Gastrocnemius medialis (tissue), 4 donors: ENCODE data around the gene ENOX1.

Source experiments
- CTCF ChIP-seq, 5 experiments: fragments of 450-650 bp in 3 of 5; fragments of 200-600 bp in 2 of 5; sonication (generic) in 2 of 5; IDR thresholded peaks in 4 of 5; conservative IDR thresholded peaks in 1 of 5; 1 replicate in 4 of 5; 2 replicates in 1 of 5; pipeline ENCODE4 v1.5.1; 2016 to 2019; ENCODE audit warnings: antibody characterized with exemption in 5 of 5, mild to moderate bottlenecking in 3 of 5, moderate library complexity in 3 of 5
- POLR2A ChIP-seq, 2 donors: fragments of 450-650 bp; IDR thresholded peaks; one replicate each; pipeline ENCODE4 v1.6.1; 2017; ENCODE audit warnings: antibody characterized with exemption in 2 of 2, mild to moderate bottlenecking in 2 of 2, moderate library complexity in 2 of 2

DNA sequence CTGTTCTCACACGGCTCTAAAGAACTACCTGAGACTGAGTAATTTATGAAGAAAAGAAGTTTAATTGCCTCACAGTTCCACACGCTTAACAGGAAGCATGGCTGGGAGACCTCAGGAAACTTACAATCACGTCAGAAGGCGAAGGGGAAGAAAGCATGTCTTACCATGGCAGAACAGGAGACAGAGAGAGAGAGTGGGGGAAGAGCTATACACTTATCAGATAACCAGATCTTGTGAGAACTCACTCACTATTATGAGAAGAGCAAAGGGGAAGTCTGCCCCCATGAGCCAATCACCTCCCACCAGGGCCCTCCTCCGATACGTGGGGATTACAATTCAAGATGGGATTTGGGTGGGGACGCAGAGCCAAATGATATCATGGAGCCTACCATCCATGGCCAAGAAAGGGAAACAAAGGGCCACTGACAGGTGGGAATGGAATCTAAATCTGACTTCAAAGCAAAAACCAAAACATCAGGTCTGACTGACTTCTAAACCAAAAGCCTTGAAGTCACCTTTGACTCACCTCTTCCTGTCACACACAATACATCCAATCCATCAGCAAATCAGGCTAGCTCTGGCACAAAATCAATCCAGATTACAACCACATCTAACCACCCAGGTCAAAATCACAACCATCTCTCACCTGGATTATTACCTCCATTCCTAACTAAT lies 189.7 kb downstream of the ENOX1 start:
- no peak for TF ChIP-seq POLR2A (IDR thresholded peaks at IDR 0.05)
- TF ChIP-seq CTCF (IDR thresholded peaks at IDR 0.05 in 4 of 5, conservative IDR thresholded peaks at IDR 0.05 in 1 of 5), result no peak
